ENCODE results near the gene SASH1. TPM values are rescaled to one million over a fixed set of nuclear protein-coding genes. Genes with fewer than 3 reads are reported as not detected.

The SASH1 gene
- total RNA-seq, 1 experiment from 2014 or later = 11.7 TPM

DNA sequence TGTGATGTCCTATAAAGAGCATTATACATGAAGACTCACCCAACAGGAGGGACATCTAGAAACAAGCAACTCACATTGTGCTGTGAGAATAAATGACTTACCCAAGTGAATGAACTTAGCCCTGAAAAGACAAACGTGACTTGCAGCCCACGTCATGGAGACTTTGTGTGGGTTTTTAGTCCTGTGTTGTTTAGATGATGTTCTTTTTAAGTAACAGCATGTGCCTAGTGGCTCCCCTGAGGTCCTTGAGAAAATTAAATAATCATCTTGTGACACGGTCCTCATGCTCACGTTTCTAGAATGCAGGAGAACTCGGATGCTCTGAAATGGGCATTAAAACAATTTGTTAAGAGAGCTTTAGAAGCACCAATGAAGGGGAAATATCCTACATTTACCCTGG is 165.1 kb downstream of the SASH1 start:
- no peak for ATAC-seq
- ChIA-PET RAD21 (ENCODE audit: low non-redundant PET in 1 of 2, low total read pairs in 2 of 2, uncharacterized antibody in 2 of 2, unreplicated experiment in 2 of 2) (no interaction called here), CTCF (no interaction called here), POLR2A (no interaction called here)
- intact Hi-C loops (cut with micrococcal nuclease) = no loop called here
- Histone ChIP-seq H3K4me1 (ENCODE audit: control insufficient read depth in 1 of 2, insufficient read depth in 2 of 2, low read length in 2 of 2) (no peaks in the 10 kb centered on the region), H3K9me2 (ENCODE audit: insufficient read depth) (no peaks in the 10 kb centered on the region), H3K4me2 (ENCODE audit: low read length) (no peak overlapping the region), H2AFZ (ENCODE audit: low read depth, low read length, poor library complexity, severe bottlenecking) (no peak overlapping the region), H3K27ac (ENCODE audit: low read depth, low read length) (no peak overlapping the region), H3K4me3 (replicated peaks in 1 of 2; ENCODE audit: low read depth in 1 of 2, low read length in 2 of 2) (no peak overlapping the region), H3K79me2 (ENCODE audit: insufficient read depth, low read length) (no peaks in the 10 kb centered on the region), H3K36me3 (ENCODE audit: control insufficient read depth in 1 of 2, insufficient read depth in 2 of 2, low read length in 2 of 2) (no peaks in the 10 kb centered on the region), H3K9me3 (ENCODE audit: control insufficient read depth in 1 of 2, insufficient read depth in 1 of 2, low read depth in 1 of 2, low read length in 2 of 2) (no peaks in the 10 kb centered on the region), H3K9ac (ENCODE audit: low read length) (no peak overlapping the region), H4K20me1 (ENCODE audit: insufficient read depth) (no peaks in the 10 kb centered on the region), H3K27me3 (ENCODE audit: insufficient read depth, low read length) (no peaks in the 10 kb centered on the region)
- DNase-seq (ENCODE audit: low read depth, low spot score) = no peak
- BruUV-seq (replicated peaks) = no TSS peak
- no peak for TF ChIP-seq SP1 (IDR thresholded peaks at IDR 0.05; ENCODE audit: low read depth)
- no peak for TF ChIP-seq SIN3A (IDR thresholded peaks at IDR 0.05; ENCODE audit: low read depth)

DNA sequence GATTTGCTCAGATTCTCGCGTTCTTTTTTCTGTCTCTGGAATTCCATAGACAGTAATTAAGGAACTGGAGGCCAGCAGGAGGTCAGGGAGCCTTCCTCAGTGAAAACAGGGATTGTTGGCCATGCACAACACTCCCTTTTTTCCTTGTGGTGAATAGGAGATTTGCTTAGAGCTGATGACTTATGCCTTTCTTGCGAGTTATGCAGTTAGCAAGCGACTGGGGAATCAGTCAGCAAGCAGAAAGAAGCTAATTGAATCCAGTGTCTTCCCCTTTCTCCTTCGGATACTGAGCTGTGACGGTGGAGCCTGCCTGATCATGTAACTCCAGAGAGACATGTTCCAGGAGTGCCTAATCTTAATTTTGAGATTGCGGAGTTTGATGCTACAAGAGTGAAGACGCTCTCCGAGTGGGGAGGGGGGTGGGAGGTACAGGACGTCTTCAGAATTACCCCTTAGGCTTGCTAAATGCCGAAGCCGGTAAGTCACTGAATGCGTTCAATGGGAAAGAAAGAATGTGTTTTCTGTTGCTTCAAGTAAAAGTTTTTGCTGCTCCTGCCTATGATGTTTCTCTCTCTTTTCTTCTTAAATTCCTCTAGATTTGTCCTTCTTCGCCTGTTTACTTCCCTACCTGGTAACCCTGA is 165.9 kb downstream of the SASH1 start:
- POLR2A ChIA-PET = no interaction called here
- H3K4me2 ChIP-seq (ENCODE audit: low read length) = no peak overlapping the region

More for the DNA sequence above, 165.9 kb downstream of the SASH1 start:
- TF ChIP-seq, protein P1, sequence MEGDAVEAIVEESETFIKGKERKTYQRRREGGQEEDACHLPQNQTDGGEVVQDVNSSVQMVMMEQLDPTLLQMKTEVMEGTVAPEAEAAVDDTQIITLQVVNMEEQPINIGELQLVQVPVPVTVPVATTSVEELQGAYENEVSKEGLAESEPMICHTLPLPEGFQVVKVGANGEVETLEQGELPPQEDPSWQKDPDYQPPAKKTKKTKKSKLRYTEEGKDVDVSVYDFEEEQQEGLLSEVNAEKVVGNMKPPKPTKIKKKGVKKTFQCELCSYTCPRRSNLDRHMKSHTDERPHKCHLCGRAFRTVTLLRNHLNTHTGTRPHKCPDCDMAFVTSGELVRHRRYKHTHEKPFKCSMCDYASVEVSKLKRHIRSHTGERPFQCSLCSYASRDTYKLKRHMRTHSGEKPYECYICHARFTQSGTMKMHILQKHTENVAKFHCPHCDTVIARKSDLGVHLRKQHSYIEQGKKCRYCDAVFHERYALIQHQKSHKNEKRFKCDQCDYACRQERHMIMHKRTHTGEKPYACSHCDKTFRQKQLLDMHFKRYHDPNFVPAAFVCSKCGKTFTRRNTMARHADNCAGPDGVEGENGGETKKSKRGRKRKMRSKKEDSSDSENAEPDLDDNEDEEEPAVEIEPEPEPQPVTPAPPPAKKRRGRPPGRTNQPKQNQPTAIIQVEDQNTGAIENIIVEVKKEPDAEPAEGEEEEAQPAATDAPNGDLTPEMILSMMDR (IDR thresholded peaks at IDR 0.05 in 2 of 3, conservative IDR thresholded peaks at IDR 0.05 in 1 of 3; ENCODE audit: borderline replicate concordance in 1 of 3, insufficient read depth in 1 of 3, low read depth in 2 of 3, low read length in 2 of 3) = no peak
- TF ChIP-seq RAD21 (IDR thresholded peaks at IDR 0.05; ENCODE audit: low read depth) (no peak), EGR1 (IDR thresholded peaks at IDR 0.05; ENCODE audit: low read depth) (no peak), TCF7L2 (IDR thresholded peaks at IDR 0.05; ENCODE audit: borderline replicate concordance, extremely low read depth, insufficient read depth, insufficient read length) (no peak), ZFX (IDR thresholded peaks at IDR 0.05) (no peak), CBX3 (IDR thresholded peaks at IDR 0.05; ENCODE audit: low read depth) (no peak)
- TF ChIP-seq, protein P2, sequence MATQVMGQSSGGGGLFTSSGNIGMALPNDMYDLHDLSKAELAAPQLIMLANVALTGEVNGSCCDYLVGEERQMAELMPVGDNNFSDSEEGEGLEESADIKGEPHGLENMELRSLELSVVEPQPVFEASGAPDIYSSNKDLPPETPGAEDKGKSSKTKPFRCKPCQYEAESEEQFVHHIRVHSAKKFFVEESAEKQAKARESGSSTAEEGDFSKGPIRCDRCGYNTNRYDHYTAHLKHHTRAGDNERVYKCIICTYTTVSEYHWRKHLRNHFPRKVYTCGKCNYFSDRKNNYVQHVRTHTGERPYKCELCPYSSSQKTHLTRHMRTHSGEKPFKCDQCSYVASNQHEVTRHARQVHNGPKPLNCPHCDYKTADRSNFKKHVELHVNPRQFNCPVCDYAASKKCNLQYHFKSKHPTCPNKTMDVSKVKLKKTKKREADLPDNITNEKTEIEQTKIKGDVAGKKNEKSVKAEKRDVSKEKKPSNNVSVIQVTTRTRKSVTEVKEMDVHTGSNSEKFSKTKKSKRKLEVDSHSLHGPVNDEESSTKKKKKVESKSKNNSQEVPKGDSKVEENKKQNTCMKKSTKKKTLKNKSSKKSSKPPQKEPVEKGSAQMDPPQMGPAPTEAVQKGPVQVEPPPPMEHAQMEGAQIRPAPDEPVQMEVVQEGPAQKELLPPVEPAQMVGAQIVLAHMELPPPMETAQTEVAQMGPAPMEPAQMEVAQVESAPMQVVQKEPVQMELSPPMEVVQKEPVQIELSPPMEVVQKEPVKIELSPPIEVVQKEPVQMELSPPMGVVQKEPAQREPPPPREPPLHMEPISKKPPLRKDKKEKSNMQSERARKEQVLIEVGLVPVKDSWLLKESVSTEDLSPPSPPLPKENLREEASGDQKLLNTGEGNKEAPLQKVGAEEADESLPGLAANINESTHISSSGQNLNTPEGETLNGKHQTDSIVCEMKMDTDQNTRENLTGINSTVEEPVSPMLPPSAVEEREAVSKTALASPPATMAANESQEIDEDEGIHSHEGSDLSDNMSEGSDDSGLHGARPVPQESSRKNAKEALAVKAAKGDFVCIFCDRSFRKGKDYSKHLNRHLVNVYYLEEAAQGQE (IDR thresholded peaks at IDR 0.05; ENCODE audit: low read depth) = no peak
- ChIA-PET RAD21 (ENCODE audit: low non-redundant PET in 1 of 2, low total read pairs in 2 of 2, uncharacterized antibody in 2 of 2, unreplicated experiment in 2 of 2) (no interaction called here), CTCF (no interaction called here)
- Histone ChIP-seq H3K27ac (ENCODE audit: low read depth, low read length) (no peak overlapping the region), H3K9me2 (ENCODE audit: insufficient read depth) (no peaks in the 10 kb centered on the region), H3K4me1 (ENCODE audit: control insufficient read depth in 1 of 2, insufficient read depth in 2 of 2, low read length in 2 of 2) (no peaks in the 10 kb centered on the region), H3K4me3 (replicated peaks in 1 of 2; ENCODE audit: low read depth in 1 of 2, low read length in 2 of 2) (no peak overlapping the region), H3K36me3 (ENCODE audit: control insufficient read depth in 1 of 2, insufficient read depth in 2 of 2, low read length in 2 of 2) (no peaks in the 10 kb centered on the region), H2AFZ (ENCODE audit: low read depth, low read length, poor library complexity, severe bottlenecking) (no peak overlapping the region), H3K79me2 (ENCODE audit: insufficient read depth, low read length) (no peaks in the 10 kb centered on the region), H3K9me3 (ENCODE audit: control insufficient read depth in 1 of 2, insufficient read depth in 1 of 2, low read depth in 1 of 2, low read length in 2 of 2) (no peaks in the 10 kb centered on the region), H3K9ac (ENCODE audit: low read length) (no peak overlapping the region), H3K27me3 (ENCODE audit: insufficient read depth, low read length) (no peaks in the 10 kb centered on the region), H4K20me1 (ENCODE audit: insufficient read depth) (no peaks in the 10 kb centered on the region)
- BruUV-seq (replicated peaks) = no TSS peak
- intact Hi-C loops (cut with micrococcal nuclease) = no loop called here
- ATAC-seq (no peak), DNase-seq (ENCODE audit: low read depth, low spot score) (no peak)
